SH-SY5Y (cell line): Measurements from ENCODE around the gene STX10.

Source experiments
- GATA2 ChIP-seq: IDR thresholded peaks from 2 replicates; pipeline ENCODE4 v1.6.1; 2011; ENCODE audit warnings: mild to moderate bottlenecking, low read depth, low read length
- GATA3 ChIP-seq: IDR thresholded peaks from 2 replicates; pipeline ENCODE4 v1.6.1; 2011; ENCODE audit warnings: low read depth, mild to moderate bottlenecking, low read length, moderate library complexity

DNA sequence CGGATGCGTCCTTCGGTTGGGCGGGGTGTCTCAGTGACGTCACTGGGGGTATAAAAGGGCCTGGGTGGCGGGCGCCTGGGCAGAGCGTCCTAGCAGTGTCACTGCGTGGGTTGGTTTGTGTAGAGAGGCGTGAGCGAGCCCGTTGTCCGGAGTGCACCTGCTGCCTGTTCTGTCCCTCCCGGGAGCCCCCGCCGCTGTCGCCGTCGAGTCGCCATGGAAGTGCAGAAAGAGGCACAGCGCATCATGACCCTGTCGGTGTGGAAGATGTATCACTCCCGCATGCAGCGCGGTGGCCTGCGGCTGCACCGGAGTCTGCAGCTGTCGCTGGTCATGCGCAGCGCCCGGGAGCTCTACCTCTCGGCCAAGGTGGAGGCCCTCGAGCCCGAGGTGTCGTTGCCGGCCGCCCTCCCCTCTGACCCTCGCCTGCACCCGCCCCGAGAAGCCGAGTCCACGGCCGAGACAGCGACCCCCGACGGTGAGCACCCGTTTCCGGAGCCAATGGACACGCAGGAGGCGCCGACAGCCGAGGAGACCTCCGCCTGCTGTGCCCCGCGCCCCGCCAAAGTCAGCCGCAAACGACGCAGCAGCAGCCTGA lies 2.9 kb upstream of the STX10 start:
- TF ChIP-seq GATA2 = no peak
- TF ChIP-seq GATA3 = no peak
